Ishikawa (cell line): ENCODE measurements around the gene ADAMTS16.

Source experiments
- CEBPB ChIP-seq: IDR thresholded peaks from 2 replicates; pipeline ENCODE4 v1.6.1; 2012
- CREB1 ChIP-seq: IDR thresholded peaks from 2 replicates; pipeline ENCODE4 v1.6.1; 2012; ENCODE audit warnings: low read depth
- EGR1 ChIP-seq: IDR thresholded peaks from 2 replicates; pipeline ENCODE4 v1.6.1; 2012
- EP300 ChIP-seq: IDR thresholded peaks from 2 replicates; pipeline ENCODE4 v1.6.1; 2012; ENCODE audit warnings: borderline replicate concordance
- FOXM1 ChIP-seq: IDR thresholded peaks from 2 replicates; pipeline ENCODE4 v1.6.1; 2012; ENCODE audit warnings: low read depth, borderline replicate concordance
- MAX ChIP-seq: IDR thresholded peaks from 2 replicates; pipeline ENCODE4 v1.6.1; 2012
- NFIC ChIP-seq: IDR thresholded peaks from 2 replicates; pipeline ENCODE4 v1.6.1; 2012
- RAD21 ChIP-seq: IDR thresholded peaks from 2 replicates; pipeline ENCODE4 v1.6.1; 2012; ENCODE audit warnings: low read depth
- REST ChIP-seq: IDR thresholded peaks from 2 replicates; pipeline ENCODE4 v1.6.1; 2012; ENCODE audit warnings: low read depth, mild to moderate bottlenecking
- TAF1 ChIP-seq: IDR thresholded peaks from 2 replicates; pipeline ENCODE4 v1.6.1; 2012; ENCODE audit warnings: low read depth, mild to moderate bottlenecking
- TCF12 ChIP-seq: IDR thresholded peaks from 2 replicates; pipeline ENCODE4 v1.6.1; 2012; ENCODE audit warnings: low read depth
- TEAD4 ChIP-seq: IDR thresholded peaks from 2 replicates; pipeline ENCODE4 v1.6.1; 2012
- USF1 ChIP-seq: IDR thresholded peaks from 2 replicates; pipeline ENCODE4 v1.6.1; 2012
- YY1 ChIP-seq: IDR thresholded peaks from 2 replicates; pipeline ENCODE4 v1.6.1; 2012; ENCODE audit warnings: low read depth
- ZBTB7A ChIP-seq: IDR thresholded peaks from 2 replicates; pipeline ENCODE4 v1.6.1; 2012; ENCODE audit warnings: low read depth

ADAMTS16 gene

GRCh38 chr5:5132693-5133295 lies 7.3 kb upstream of the ADAMTS16 start:
- no peak for TF ChIP-seq YY1
- TF ChIP-seq FOXM1: no peak
- no peak for TF ChIP-seq USF1

- TF ChIP-seq TCF12 (no peak), TEAD4 (no peak), EGR1 (no peak), MAX (no peak), FOXM1 (no peak), EP300 (no peak), ZBTB7A (no peak), CREB1 (no peak), TAF1 (no peak)
These were observed 6.0 kb upstream of the ADAMTS16 start for GRCh38 chr5:5134107-5134506.

GRCh38 chr5:5135957-5136676 lies 4.0 kb upstream of the ADAMTS16 start:
- no peak for TF ChIP-seq CREB1
- no peak for TF ChIP-seq YY1
- no peak for TF ChIP-seq USF1
- no peak for TF ChIP-seq CEBPB
- TF ChIP-seq ZBTB7A: no peak
- TF ChIP-seq NFIC: no peak
- no peak for TF ChIP-seq TCF12
- no peak for TF ChIP-seq FOXM1
- no peak for TF ChIP-seq TAF1
- no peak for TF ChIP-seq REST
- no peak for TF ChIP-seq EP300
- no peak for TF ChIP-seq RAD21
- no peak for TF ChIP-seq MAX

- TF ChIP-seq EP300: no peak
- TF ChIP-seq YY1: no peak
- TF ChIP-seq TAF1: no peak
- no peak for TF ChIP-seq RAD21
- TF ChIP-seq REST: no peak
- no peak for TF ChIP-seq CEBPB
- no peak for TF ChIP-seq ZBTB7A
- no peak for TF ChIP-seq FOXM1
- TF ChIP-seq CREB1: no peak
- TF ChIP-seq USF1: no peak
- no peak for TF ChIP-seq TEAD4
- no peak for TF ChIP-seq MAX
- no peak for TF ChIP-seq EGR1
- TF ChIP-seq NFIC: no peak
- TF ChIP-seq TCF12: no peak
These were observed 774 bp upstream of the ADAMTS16 start for GRCh38 chr5:5139336-5139776.

- TF ChIP-seq YY1 (no peak), FOXM1 (no peak), TEAD4 (no peak), EGR1 (no peak), TCF12 (no peak), TAF1 (no peak), ZBTB7A (no peak), EP300 (no peak), CEBPB (no peak), REST (no peak), MAX (no peak), RAD21 (no peak), NFIC (no peak), USF1 (no peak), CREB1 (no peak)
These were observed 579 bp downstream of the ADAMTS16 start for GRCh38 chr5:5140479-5141338.
